Thyroid gland (tissue), 4 donors: ENCODE results near the gene MIGA2.

ENCODE experiments used
- POLR2A ChIP-seq, 2 donors: fragments of 450-650 bp; IDR thresholded peaks; one replicate each; pipeline ENCODE4 v1.6.1; 2017; ENCODE audit warnings: antibody characterized with exemption in 2 of 2, mild to moderate bottlenecking in 2 of 2, moderate library complexity in 1 of 2
- TF ChIP-seq, protein P1 (sequence below), 6 experiments: fragments of 200-600 bp in 3 of 6; fragments of 450-650 bp in 3 of 6; sonication (generic) in 3 of 6; IDR thresholded peaks; one replicate each; pipeline ENCODE4 v1.5.1; 2016 to 2019; ENCODE audit warnings: antibody characterized with exemption in 6 of 6, mild to moderate bottlenecking in 2 of 6, inconsistent platforms in 1 of 6, moderate library complexity in 1 of 6

GRCh38 chr9:129095170-129095667 is 58.8 kb downstream of the MIGA2 start:
- TF ChIP-seq, protein P1, sequence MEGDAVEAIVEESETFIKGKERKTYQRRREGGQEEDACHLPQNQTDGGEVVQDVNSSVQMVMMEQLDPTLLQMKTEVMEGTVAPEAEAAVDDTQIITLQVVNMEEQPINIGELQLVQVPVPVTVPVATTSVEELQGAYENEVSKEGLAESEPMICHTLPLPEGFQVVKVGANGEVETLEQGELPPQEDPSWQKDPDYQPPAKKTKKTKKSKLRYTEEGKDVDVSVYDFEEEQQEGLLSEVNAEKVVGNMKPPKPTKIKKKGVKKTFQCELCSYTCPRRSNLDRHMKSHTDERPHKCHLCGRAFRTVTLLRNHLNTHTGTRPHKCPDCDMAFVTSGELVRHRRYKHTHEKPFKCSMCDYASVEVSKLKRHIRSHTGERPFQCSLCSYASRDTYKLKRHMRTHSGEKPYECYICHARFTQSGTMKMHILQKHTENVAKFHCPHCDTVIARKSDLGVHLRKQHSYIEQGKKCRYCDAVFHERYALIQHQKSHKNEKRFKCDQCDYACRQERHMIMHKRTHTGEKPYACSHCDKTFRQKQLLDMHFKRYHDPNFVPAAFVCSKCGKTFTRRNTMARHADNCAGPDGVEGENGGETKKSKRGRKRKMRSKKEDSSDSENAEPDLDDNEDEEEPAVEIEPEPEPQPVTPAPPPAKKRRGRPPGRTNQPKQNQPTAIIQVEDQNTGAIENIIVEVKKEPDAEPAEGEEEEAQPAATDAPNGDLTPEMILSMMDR (IDR thresholded peaks at IDR 0.05), result no peak
- no peak for TF ChIP-seq POLR2A (IDR thresholded peaks at IDR 0.05)
